HG03097 (cell line): ENCODE measurements around the gene TBRG4.
"Not testable (repeated sequence)": the region's sequence is repeated elsewhere in the genome, so short reads cannot be mapped to it uniquely, and the experiment has no call there.

Experiments used
- ATAC-seq: cut with Tn5 transposase; IDR thresholded peaks from one replicate; pipeline ENCODE4 v1.9.1; 2021; ENCODE audit not compliant: unreplicated experiment, low FRiP score

TBRG4 gene

GRCh38 chr7:45111298-45112223, at the start of gene TBRG4:
Gene TBRG4, minus strand, starts transcription at chr7:45111697. Its CDS starts 2,460 bp downstream, at chr7:45109237.
- peak; percentile 91 for ATAC-seq

- ATAC-seq = no peak
Measured at GRCh38 chr7:45161138-45161537, 49.6 kb upstream of the TBRG4 start.

- ATAC-seq = no peak
Measured at GRCh38 chr7:45160417-45160881, 49.0 kb upstream of the TBRG4 start.

GRCh38 chr7:45159296-45159695, 47.8 kb upstream of the TBRG4 start:
- ATAC-seq = no peak

- ATAC-seq = no peak
Measured at GRCh38 chr7:45158471-45158870, 47.0 kb upstream of the TBRG4 start.

- no peak for ATAC-seq
Measured at GRCh38 chr7:45157653-45158401, 46.3 kb upstream of the TBRG4 start, which contains the start of gene RAMP3. Gene RAMP3, plus strand, starts transcription at chr7:45157791. Its CDS starts 38 bp downstream, at chr7:45157829.

GRCh38 chr7:45157286-45157652, 45.8 kb upstream of the TBRG4 start:
- no peak for ATAC-seq

- no peak for ATAC-seq
Measured at GRCh38 chr7:45156516-45157272, 45.2 kb upstream of the TBRG4 start.

- ATAC-seq = no peak
Measured at GRCh38 chr7:45155941-45156340, 44.4 kb upstream of the TBRG4 start.

GRCh38 chr7:45155357-45155900, 43.9 kb upstream of the TBRG4 start:
- no peak for ATAC-seq

- ATAC-seq = not testable (repeated sequence)
Measured at GRCh38 chr7:45153861-45154260, 42.4 kb upstream of the TBRG4 start.

GRCh38 chr7:45153233-45153632, 41.7 kb upstream of the TBRG4 start:
- no peak for ATAC-seq

GRCh38 chr7:45151967-45152366, 40.5 kb upstream of the TBRG4 start:
- ATAC-seq = no peak

- no peak for ATAC-seq
Measured at GRCh38 chr7:45151131-45151684, 39.7 kb upstream of the TBRG4 start.

- ATAC-seq = no peak
Measured at GRCh38 chr7:45150199-45150598, 38.7 kb upstream of the TBRG4 start.

- ATAC-seq = no peak
Measured at GRCh38 chr7:45149606-45150005, 38.1 kb upstream of the TBRG4 start.

- no peak for ATAC-seq
Measured at GRCh38 chr7:45148653-45148973, 37.1 kb upstream of the TBRG4 start.

- no peak for ATAC-seq
Measured at GRCh38 chr7:45147858-45148652, 36.6 kb upstream of the TBRG4 start.

GRCh38 chr7:45146531-45147379, 35.3 kb upstream of the TBRG4 start:
- no peak for ATAC-seq
